ENCODE results near the gene RBM19. TPM values are rescaled to one million over a fixed set of nuclear protein-coding genes. Genes with fewer than 3 reads are reported as not detected.
A peak's percentile ranks its signal among the peaks of the same experiment; 100 is the strongest.

RBM19 gene
- total RNA-seq, 1 donor from 2014 or later, result 105 TPM

DNA sequence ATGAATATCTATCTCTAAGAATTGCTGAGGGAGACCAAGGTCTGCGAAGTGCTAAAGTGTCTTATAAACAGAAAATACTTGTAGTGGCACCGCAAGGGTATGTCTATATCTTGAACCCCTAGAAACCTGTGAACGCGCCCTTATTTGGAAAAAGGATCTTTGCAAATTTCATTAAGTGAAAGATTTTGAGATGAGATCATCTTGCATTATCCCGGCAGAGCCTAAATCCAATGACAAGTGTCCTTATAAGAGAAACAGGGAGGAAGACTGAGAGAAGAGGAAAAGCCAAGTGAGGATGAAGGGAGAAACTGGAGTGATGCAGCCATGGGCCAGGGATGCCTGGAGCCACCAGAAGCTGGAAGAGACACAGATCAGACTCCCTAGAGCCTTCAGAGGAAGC is 27.7 kb downstream of the RBM19 start:
- H3K36me3 Mint-ChIP-seq (ENCODE audit: low read depth), result peaks cover 51% of the 10 kb centered on the region
- no peaks in the 10 kb centered on the region for H3K27me3 Mint-ChIP-seq
- H3K4me1 Mint-ChIP-seq, result no peaks in the 10 kb centered on the region
- no peak for DNase-seq
- no peak overlapping the region for H3K4me3 Mint-ChIP-seq
- no peak overlapping the region for H3K27ac Mint-ChIP-seq
- intact Hi-C loops (cut with micrococcal nuclease), result no loop called here
- H3K9me3 Mint-ChIP-seq, result no peaks in the 10 kb centered on the region

GRCh38 chr12:113936460-113936859 is 29.7 kb downstream of the RBM19 start:
- no peak for DNase-seq
- Mint-ChIP-seq H3K36me3 (ENCODE audit: low read depth) (peaks cover 36% of the 10 kb centered on the region), H3K4me3 (no peak overlapping the region), H3K9me3 (no peaks in the 10 kb centered on the region), H3K27ac (no peak overlapping the region), H3K27me3 (no peaks in the 10 kb centered on the region), H3K4me1 (no peaks in the 10 kb centered on the region)
- intact Hi-C loops (cut with micrococcal nuclease), result no loop called here

DNA sequence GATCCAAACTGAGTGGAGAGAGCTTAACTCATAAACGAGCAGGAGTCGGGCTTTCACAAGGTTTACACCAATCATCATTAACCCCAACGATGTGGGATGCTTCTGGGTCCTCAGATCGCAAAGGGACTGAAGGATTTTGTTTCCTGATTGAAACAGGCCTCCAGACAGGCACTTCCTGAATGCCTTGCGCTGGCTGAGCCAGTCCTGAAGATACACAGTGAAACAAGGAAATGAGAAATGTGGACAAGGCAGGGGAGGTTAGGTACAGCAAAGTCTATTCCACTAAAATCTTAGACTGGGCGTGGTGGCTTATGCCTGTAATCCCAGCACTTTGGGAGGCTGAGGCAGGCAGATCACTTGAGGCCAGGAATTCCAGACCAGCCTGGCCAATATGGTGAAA is 30.7 kb downstream of the RBM19 start:
- Mint-ChIP-seq H3K27ac (no peak overlapping the region), H3K4me1 (no peaks in the 10 kb centered on the region), H3K9me3 (no peaks in the 10 kb centered on the region), H3K36me3 (ENCODE audit: low read depth) (peaks cover 37% of the 10 kb centered on the region), H3K4me3 (no peak overlapping the region), H3K27me3 (no peaks in the 10 kb centered on the region)
- intact Hi-C loops (cut with micrococcal nuclease), result no loop called here
- no peak for DNase-seq

GRCh38 chr12:113934946-113935345 is 31.2 kb downstream of the RBM19 start:
- intact Hi-C loops (cut with micrococcal nuclease), result no loop called here
- H3K27ac Mint-ChIP-seq, result no peak overlapping the region
- no peak for DNase-seq
- peaks cover 35% of the 10 kb centered on the region for H3K36me3 Mint-ChIP-seq (ENCODE audit: low read depth)
- no peaks in the 10 kb centered on the region for H3K4me1 Mint-ChIP-seq
- H3K27me3 Mint-ChIP-seq, result no peaks in the 10 kb centered on the region
- no peaks in the 10 kb centered on the region for H3K9me3 Mint-ChIP-seq
- H3K4me3 Mint-ChIP-seq, result no peak overlapping the region

DNA sequence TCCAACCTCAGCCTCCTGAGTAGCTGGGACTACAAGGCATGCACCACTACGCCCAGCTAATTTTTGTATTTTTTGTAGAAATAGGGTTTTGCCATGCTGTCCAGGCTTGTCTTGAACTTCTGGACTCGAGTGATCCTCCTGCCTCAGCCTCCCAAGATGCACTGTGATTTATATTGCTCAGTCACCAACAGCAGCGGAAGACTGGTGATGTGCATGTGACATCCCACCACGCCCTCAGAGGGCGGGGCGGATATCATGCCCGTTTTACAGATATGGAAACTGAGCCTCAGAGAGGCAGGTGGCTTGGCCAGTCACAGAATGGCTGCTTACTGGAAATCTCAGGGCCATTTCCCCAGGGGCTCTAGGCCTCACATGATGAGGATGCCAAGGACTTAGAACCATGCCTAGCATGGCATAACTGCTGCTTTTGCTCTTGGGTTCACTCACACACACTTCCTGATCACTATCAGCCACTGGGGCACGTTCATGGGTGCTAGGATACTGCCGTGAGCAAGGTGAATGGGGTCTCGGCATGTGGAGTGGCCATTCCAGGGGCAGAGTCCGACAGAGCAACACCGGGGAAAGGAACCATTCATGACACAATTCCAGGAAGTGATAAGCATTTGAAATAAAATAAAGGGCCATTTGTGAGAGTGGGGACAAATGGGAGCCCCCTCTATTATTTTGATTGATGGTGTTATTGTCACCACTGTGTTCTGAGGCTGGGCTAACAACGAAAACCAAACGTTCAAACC is 31.9 kb downstream of the RBM19 start:
- Mint-ChIP-seq H3K36me3 (ENCODE audit: low read depth) (peaks cover 36% of the 10 kb centered on the region), H3K27me3 (no peaks in the 10 kb centered on the region), H3K9me3 (no peaks in the 10 kb centered on the region), H3K4me3 (no peak overlapping the region), H3K27ac (no peak overlapping the region), H3K4me1 (peaks cover 6% of the 10 kb centered on the region)
- DNase-seq, result no peak
- intact Hi-C loops (cut with micrococcal nuclease), result no loop called here

DNA sequence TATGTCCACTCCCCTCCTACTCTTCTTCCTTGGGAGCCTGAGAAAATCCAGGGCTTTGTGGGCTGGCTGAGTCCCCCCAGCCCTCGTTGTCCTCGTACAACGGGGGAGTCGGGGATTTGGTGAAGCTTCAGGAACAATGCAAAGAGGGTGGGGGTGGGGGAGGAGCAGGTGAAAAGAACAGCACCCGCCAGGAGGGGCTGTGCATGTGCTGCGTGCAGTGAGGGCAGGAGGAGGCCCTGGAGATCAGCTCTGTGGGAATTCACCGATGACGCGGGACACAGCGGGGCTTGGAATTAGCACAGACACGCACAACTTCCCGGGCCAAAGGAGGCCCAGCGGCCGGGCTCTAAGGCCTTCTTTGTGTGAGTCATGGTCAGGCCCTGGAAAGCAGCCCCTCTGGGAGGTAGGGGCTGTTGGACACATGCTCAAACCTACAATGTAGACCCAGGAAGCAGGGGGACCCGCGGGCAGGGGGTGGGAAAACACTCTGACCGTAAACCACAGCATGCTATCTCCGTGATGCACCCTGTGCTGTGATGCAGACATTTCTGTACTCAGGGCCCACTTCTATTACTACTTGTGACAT is 32.8 kb downstream of the RBM19 start:
- Mint-ChIP-seq H3K4me3 (no peak overlapping the region), H3K36me3 (ENCODE audit: low read depth) (peaks cover 35% of the 10 kb centered on the region), H3K27ac (no peak overlapping the region), H3K27me3 (no peaks in the 10 kb centered on the region), H3K4me1 (peaks cover 9% of the 10 kb centered on the region), H3K9me3 (no peaks in the 10 kb centered on the region)
- no peak for DNase-seq
- intact Hi-C loops (cut with micrococcal nuclease), result no loop called here

DNA sequence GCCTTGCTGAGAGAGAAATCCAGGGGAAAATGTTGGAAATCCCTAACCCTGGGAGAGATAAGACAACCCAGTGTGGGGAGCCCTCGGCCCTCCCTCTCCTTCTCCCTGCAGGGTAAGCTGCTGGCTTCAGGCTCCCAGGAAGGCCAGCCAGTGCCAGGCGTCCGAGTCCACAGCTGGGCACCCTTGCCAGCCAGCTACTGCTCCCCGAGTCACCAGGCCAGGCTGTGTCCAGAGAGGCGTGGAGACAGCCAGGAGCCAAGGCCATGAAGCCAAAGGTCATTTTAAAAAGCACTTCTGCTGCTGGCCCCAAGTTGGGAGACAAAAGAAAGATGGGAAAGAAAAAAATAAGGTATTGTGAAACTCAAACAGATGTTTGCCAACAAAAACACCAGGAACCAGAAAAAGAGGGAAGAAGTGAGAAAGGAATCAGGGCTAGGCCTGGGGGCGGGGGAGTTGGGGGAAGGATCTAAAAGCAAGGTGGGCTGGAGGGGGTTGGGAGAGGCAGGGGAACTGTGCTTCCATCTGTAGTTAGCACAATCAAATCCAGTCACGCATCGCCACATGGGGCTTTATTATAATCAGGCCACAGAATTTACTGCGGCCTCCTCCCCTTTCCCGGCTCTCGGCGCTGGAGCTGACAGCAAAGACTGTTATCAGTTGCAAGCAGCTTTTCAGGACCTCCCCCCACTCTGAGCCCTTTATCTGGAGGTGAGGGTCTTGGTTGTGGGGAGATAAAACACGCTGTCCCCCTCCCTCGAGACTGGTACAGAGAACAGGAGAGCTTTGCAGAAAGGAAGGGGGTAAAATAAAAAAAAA is 33.5 kb downstream of the RBM19 start:
- intact Hi-C loops (cut with micrococcal nuclease), result no loop called here
- no peak for DNase-seq
- H3K36me3 Mint-ChIP-seq (ENCODE audit: low read depth), result peaks cover 31% of the 10 kb centered on the region
- H3K27me3 Mint-ChIP-seq, result no peaks in the 10 kb centered on the region
- H3K4me3 Mint-ChIP-seq, result no peak overlapping the region
- H3K4me1 Mint-ChIP-seq, result peaks cover 9% of the 10 kb centered on the region
- no peaks in the 10 kb centered on the region for H3K9me3 Mint-ChIP-seq
- no peak overlapping the region for H3K27ac Mint-ChIP-seq

GRCh38 chr12:113931517-113931916 is 34.6 kb downstream of the RBM19 start:
- no peaks in the 10 kb centered on the region for H3K27me3 Mint-ChIP-seq
- DNase-seq, result no peak
- intact Hi-C loops (cut with micrococcal nuclease), result no loop called here
- peaks cover 16% of the 10 kb centered on the region for H3K4me1 Mint-ChIP-seq
- H3K4me3 Mint-ChIP-seq, result no peak overlapping the region
- peaks cover 33% of the 10 kb centered on the region for H3K36me3 Mint-ChIP-seq (ENCODE audit: low read depth)
- H3K9me3 Mint-ChIP-seq, result no peaks in the 10 kb centered on the region
- no peak overlapping the region for H3K27ac Mint-ChIP-seq

GRCh38 chr12:113930249-113930648 is 35.9 kb downstream of the RBM19 start:
- Mint-ChIP-seq H3K36me3 (ENCODE audit: low read depth) (peaks cover 38% of the 10 kb centered on the region), H3K27me3 (no peaks in the 10 kb centered on the region)

GRCh38 chr12:113929312-113929989 is 36.7 kb downstream of the RBM19 start:
- no peak overlapping the region for H3K4me3 Mint-ChIP-seq
- no peak for DNase-seq
- peaks cover 44% of the 10 kb centered on the region for H3K36me3 Mint-ChIP-seq (ENCODE audit: low read depth)
- intact Hi-C loops (cut with micrococcal nuclease), result no loop called here
- H3K27me3 Mint-ChIP-seq, result no peaks in the 10 kb centered on the region
- H3K27ac Mint-ChIP-seq, result peak overlapping the region; percentile 22
- no peaks in the 10 kb centered on the region for H3K9me3 Mint-ChIP-seq
- H3K4me1 Mint-ChIP-seq, result peaks cover 17% of the 10 kb centered on the region

More at GRCh38 chr12:113930249-113930648, 35.9 kb downstream of the RBM19 start:
- no peak for DNase-seq
- Mint-ChIP-seq H3K9me3 (no peaks in the 10 kb centered on the region), H3K27ac (no peak overlapping the region), H3K4me3 (no peak overlapping the region), H3K4me1 (peaks cover 17% of the 10 kb centered on the region)
- intact Hi-C loops (cut with micrococcal nuclease), result no loop called here

- intact Hi-C loops (cut with micrococcal nuclease), result no loop called here
- no peaks in the 10 kb centered on the region for H3K27me3 Mint-ChIP-seq
- peaks cover 56% of the 10 kb centered on the region for H3K36me3 Mint-ChIP-seq (ENCODE audit: low read depth)
- H3K4me3 Mint-ChIP-seq, result no peak overlapping the region
- no peaks in the 10 kb centered on the region for H3K9me3 Mint-ChIP-seq
- H3K27ac Mint-ChIP-seq, result peak overlapping the region; percentile 59
- peak; percentile 61 for DNase-seq
- H3K4me1 Mint-ChIP-seq, result peaks cover 17% of the 10 kb centered on the region
Measured at GRCh38 chr12:113926788-113927187, 39.3 kb downstream of the RBM19 start.

DNA sequence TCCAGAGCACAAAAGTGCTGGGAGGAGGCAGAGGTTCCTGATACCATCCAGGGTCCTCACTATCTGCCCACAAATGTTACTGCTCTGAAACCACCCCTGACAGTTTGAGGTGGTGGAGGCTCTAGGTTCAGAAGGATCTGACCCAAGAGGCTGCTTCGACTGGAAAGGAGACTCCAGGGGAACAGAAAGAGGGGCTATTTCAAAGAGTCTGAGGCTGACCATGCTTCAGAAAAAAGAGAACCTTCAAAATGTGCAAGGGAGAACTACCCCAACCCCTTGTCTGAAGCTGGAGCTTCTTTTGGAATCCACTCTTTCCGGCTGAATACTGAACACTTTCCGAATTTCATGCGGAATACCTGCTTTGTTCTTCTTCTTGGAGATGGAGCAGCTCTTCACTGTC is 41.8 kb downstream of the RBM19 start:
- Mint-ChIP-seq H3K27ac (no peak overlapping the region), H3K4me1 (peaks cover 12% of the 10 kb centered on the region), H3K27me3 (no peaks in the 10 kb centered on the region), H3K4me3 (no peak overlapping the region), H3K9me3 (no peaks in the 10 kb centered on the region), H3K36me3 (ENCODE audit: low read depth) (peaks cover 56% of the 10 kb centered on the region)
- no peak for DNase-seq
- intact Hi-C loops (cut with micrococcal nuclease), result no loop called here

DNA sequence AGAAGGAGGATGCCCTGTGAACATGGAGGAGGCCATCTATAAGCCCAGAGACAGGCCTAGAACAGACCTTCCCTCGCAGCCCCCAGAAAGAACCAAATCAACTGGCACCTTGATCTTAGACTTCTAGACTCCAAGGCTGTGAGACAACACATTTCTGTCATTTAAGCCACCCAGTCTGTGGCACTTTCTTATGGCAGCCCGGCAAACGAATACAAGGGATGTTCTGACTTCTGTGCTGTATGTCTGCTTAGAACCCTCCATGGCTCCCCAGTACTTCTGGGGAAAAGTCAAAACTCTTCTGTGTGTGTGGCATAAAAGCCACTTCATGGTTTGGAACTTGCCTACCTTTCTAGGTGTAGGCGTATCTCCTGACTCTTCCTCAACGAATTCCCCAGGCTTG is 42.9 kb downstream of the RBM19 start:
- H3K27ac Mint-ChIP-seq, result no peak overlapping the region

DNA sequence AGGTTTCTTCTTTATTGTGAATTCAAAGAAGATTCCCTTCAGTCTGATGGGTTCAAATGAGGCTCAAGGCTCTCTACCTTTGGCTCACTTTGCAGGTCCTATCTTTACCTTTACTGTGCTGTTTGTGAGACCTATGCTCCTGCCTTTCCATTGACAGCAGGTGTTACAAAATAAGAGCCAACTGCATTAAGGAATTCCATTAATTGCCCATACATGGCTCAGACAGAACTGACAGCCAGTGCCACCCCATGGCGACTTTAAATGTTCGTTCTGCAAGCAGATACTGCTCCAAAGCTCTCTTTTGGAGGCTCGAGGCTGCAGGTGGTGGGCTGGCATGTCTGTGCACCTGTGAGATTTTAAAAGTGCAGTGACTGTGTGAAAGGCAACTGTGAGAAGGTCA is 44.7 kb downstream of the RBM19 start:
- Mint-ChIP-seq H3K9me3 (no peaks in the 10 kb centered on the region), H3K36me3 (ENCODE audit: low read depth) (peaks cover 55% of the 10 kb centered on the region), H3K27ac (no peak overlapping the region), H3K27me3 (no peaks in the 10 kb centered on the region), H3K4me3 (no peak overlapping the region), H3K4me1 (peaks cover under 1% of the 10 kb centered on the region)
- DNase-seq, result no peak
- intact Hi-C loops (cut with micrococcal nuclease), result no loop called here

More for the DNA sequence above, 42.9 kb downstream of the RBM19 start:
- Mint-ChIP-seq H3K27me3 (no peaks in the 10 kb centered on the region), H3K4me1 (peaks cover 8% of the 10 kb centered on the region), H3K4me3 (no peak overlapping the region), H3K9me3 (no peaks in the 10 kb centered on the region), H3K36me3 (ENCODE audit: low read depth) (peaks cover 53% of the 10 kb centered on the region)
- DNase-seq, result no peak
- intact Hi-C loops (cut with micrococcal nuclease), result no loop called here

Data from activated CD4-positive, alpha-beta T cell treated with anti-CD3 and anti-CD28 coated beads, Interleukin-2, amount 10 ng/mL, durations not matched to agents 24 days and 14 days (primary cell).